H9 (cell line): ENCODE results near the gene ASS1. TPM values are rescaled to one million over a fixed set of nuclear protein-coding genes. Genes with fewer than 3 reads are reported as not detected.

Experiments used
- DNase-seq: peaks from one replicate; pipeline ENCODE4 v3.0.0-alpha.2; 2017
- H2AFZ ChIP-seq: one replicate; pipeline ENCODE4 v1.6.1; 2013; ENCODE audit warnings: mild to moderate bottlenecking, low read length, control low read depth, moderate library complexity
- H2AK5ac ChIP-seq: 2 replicates; pipeline ENCODE4 v1.6.1; 2013; ENCODE audit warnings: low read length, control low read depth, mixed read lengths; ENCODE audit not compliant: insufficient read length
- H2BK120ac ChIP-seq: one replicate; pipeline ENCODE4 v1.6.1; 2013; ENCODE audit warnings: low read depth, mild to moderate bottlenecking, low read length, control low read depth, inconsistent platforms; ENCODE audit not compliant: poor library complexity, severe bottlenecking
- H2BK12ac ChIP-seq: 2 replicates; pipeline ENCODE4 v1.6.1; 2013; ENCODE audit warnings: low read length, control low read depth, mixed read lengths, low read depth; ENCODE audit not compliant: insufficient read length
- H2BK15ac ChIP-seq: 2 replicates; pipeline ENCODE4 v1.6.1; 2013; ENCODE audit warnings: low read depth, low read length, control low read depth
- H2BK20ac ChIP-seq: one replicate; pipeline ENCODE4 v1.6.1; 2013; ENCODE audit warnings: low read depth, mild to moderate bottlenecking, low read length, control low read depth, inconsistent platforms; ENCODE audit not compliant: poor library complexity, severe bottlenecking
- H2BK5ac ChIP-seq: 2 replicates; pipeline ENCODE4 v1.6.1; 2013; ENCODE audit warnings: low read length, control low read depth, mixed read lengths; ENCODE audit not compliant: insufficient read length
- H3K14ac ChIP-seq: 2 replicates; pipeline ENCODE4 v1.6.1; 2013; ENCODE audit warnings: low read length, control low read depth; ENCODE audit not compliant: insufficient read depth
- H3K18ac ChIP-seq: 2 replicates; pipeline ENCODE4 v1.6.1; 2013; ENCODE audit warnings: low read depth, mild to moderate bottlenecking, mixed read lengths, low read length, control low read depth; ENCODE audit not compliant: insufficient read length
- H3K23ac ChIP-seq: 2 replicates; pipeline ENCODE4 v1.6.1; 2013; ENCODE audit warnings: low read length, control low read depth, mixed read lengths, low read depth; ENCODE audit not compliant: insufficient read length
- H3K23me2 ChIP-seq: 2 replicates; pipeline ENCODE4 v1.6.1; 2013; ENCODE audit warnings: low read depth, mild to moderate bottlenecking, mixed read lengths, low read length, control low read depth; ENCODE audit not compliant: insufficient read length, poor library complexity, severe bottlenecking
- H3K27ac ChIP-seq: 2 replicates; pipeline ENCODE4 v1.5.1; 2013; ENCODE audit warnings: low read length, control low read depth, mixed read lengths, low read depth; ENCODE audit not compliant: insufficient read length
- H3K27me3 ChIP-seq: 2 replicates; pipeline ENCODE4 v1.6.1; 2013; ENCODE audit warnings: low read length, control low read depth, inconsistent platforms; ENCODE audit not compliant: insufficient read depth
- H3K4ac ChIP-seq: 2 replicates; pipeline ENCODE4 v1.6.1; 2013; ENCODE audit warnings: low read depth, mild to moderate bottlenecking, control low read depth, inconsistent platforms, low read length, moderate library complexity
- H3K4me1 ChIP-seq: 2 replicates; pipeline ENCODE4 v1.6.1; 2013; ENCODE audit warnings: low read length, control low read depth, inconsistent platforms; ENCODE audit not compliant: insufficient read depth
- H3K4me2 ChIP-seq: 2 replicates; pipeline ENCODE4 v1.6.1; 2013; ENCODE audit warnings: low read length, control low read depth, mixed read lengths; ENCODE audit not compliant: insufficient read length, insufficient read depth
- H3K56ac ChIP-seq: 2 replicates; pipeline ENCODE4 v1.6.1; 2013; ENCODE audit warnings: low read depth, mild to moderate bottlenecking, mixed read lengths, low read length, control low read depth; ENCODE audit not compliant: insufficient read length
- H3K79me1 ChIP-seq: 2 replicates; pipeline ENCODE4 v1.6.1; 2013; ENCODE audit warnings: low read depth, mild to moderate bottlenecking, moderate library complexity, low read length, control low read depth, inconsistent platforms; ENCODE audit not compliant: insufficient read depth, poor library complexity, severe bottlenecking
- H3K79me2 ChIP-seq: 2 replicates; pipeline ENCODE4 v1.6.1; 2013; ENCODE audit warnings: low read length, control low read depth, inconsistent platforms; ENCODE audit not compliant: insufficient read depth
- H3K9ac ChIP-seq: 2 replicates; pipeline ENCODE4 v1.6.1; 2013; ENCODE audit warnings: low read length, control low read depth, mixed read lengths; ENCODE audit not compliant: insufficient read length; ENCODE audit errors: extremely low read depth
- H3K9me3 ChIP-seq: one replicate; pipeline ENCODE4 v1.6.1; 2013; ENCODE audit warnings: low read depth, low read length, inconsistent platforms; ENCODE audit not compliant: control insufficient read depth
- H3T11ph ChIP-seq: one replicate; pipeline ENCODE4 v1.6.1; 2013; ENCODE audit warnings: mild to moderate bottlenecking, low read length, control low read depth, inconsistent platforms
- H4K20me1 ChIP-seq: one replicate; pipeline ENCODE4 v1.6.1; 2013; ENCODE audit not compliant: control insufficient read depth, insufficient read length, insufficient read depth
- H4K5ac ChIP-seq: 2 replicates; pipeline ENCODE4 v1.6.1; 2013; ENCODE audit warnings: low read depth, mild to moderate bottlenecking, mixed read lengths, low read length, control low read depth; ENCODE audit not compliant: insufficient read length
- H4K8ac ChIP-seq: replicated peaks from 2 replicates; pipeline ENCODE4 v1.6.1; 2013; ENCODE audit warnings: low read length, control low read depth, mixed read lengths, low read depth; ENCODE audit not compliant: insufficient read length
- H4K91ac ChIP-seq: 2 replicates; pipeline ENCODE4 v1.6.1; 2013; ENCODE audit warnings: low read depth, mild to moderate bottlenecking, moderate library complexity, mixed read lengths, low read length, control low read depth; ENCODE audit not compliant: insufficient read length
- H3K27ac Mint-ChIP-seq, 3 experiments: 2 replicates in 2 of 3; 3 replicates in 1 of 3; pipeline ENCODE4 v1.8.0; 2020 to 2021; ENCODE audit warnings: mixed read lengths in 3 of 3, mild to moderate bottlenecking in 1 of 3, moderate library complexity in 1 of 3
- H3K27me3 Mint-ChIP-seq: 2 replicates; pipeline ENCODE4 v1.8.0; 2021; ENCODE audit warnings: low read depth, mild to moderate bottlenecking, moderate library complexity, mixed read lengths
- H3K36me3 Mint-ChIP-seq, 3 experiments: 2 replicates in 2 of 3; 3 replicates in 1 of 3; pipeline ENCODE4 v1.8.0; 2020 to 2021; ENCODE audit warnings: low read depth in 3 of 3, mixed read lengths in 3 of 3; ENCODE audit not compliant: insufficient read depth in 1 of 3
- H3K4me1 Mint-ChIP-seq, 2 experiments: 2 replicates each; pipeline ENCODE4 v1.8.0; 2020; ENCODE audit warnings: mixed read lengths in 2 of 2
- H3K4me3 Mint-ChIP-seq, 2 experiments: 2 replicates in 1 of 2; 3 replicates in 1 of 2; pipeline ENCODE4 v1.8.0; 2020 to 2021; ENCODE audit warnings: mild to moderate bottlenecking in 2 of 2, mixed read lengths in 2 of 2, moderate library complexity in 1 of 2
- H3K9me3 Mint-ChIP-seq, 2 experiments: 2 replicates in 1 of 2; 3 replicates in 1 of 2; pipeline ENCODE4 v1.8.0; 2020; ENCODE audit warnings: mild to moderate bottlenecking in 2 of 2, mixed read lengths in 2 of 2, moderate library complexity in 1 of 2
- WGBS: extraction: QIAGEN DNeasy Blood & Tissue Kit; methylation state at CpG from one replicate; pipeline ENCODE4 v1.1.7; 2013; ENCODE audit warnings: missing lambda C conversion rate, low lambda C conversion rate, mixed read lengths; ENCODE audit not compliant: insufficient read length; ENCODE audit errors: extremely low coverage; 5-methylcytosine and 5-hydroxymethylcytosine counted together
- total RNA-seq: library from RNA; stranded (reverse); gene quantifications from 2 replicates; pipeline ENCODE4 v1.2.1, GENCODE V29; 2021
- TF ChIP-seq, protein P1 (sequence below): fragments of 200-600 bp; sonication (generic); conservative IDR thresholded peaks from 3 replicates; pipeline ENCODE4 v1.8.0; 2021; ENCODE audit warnings: antibody characterized with exemption, mild to moderate bottlenecking

Gene ASS1
- total RNA-seq, 1 experiment from 2014 or later, result 118 TPM

GRCh38 chr9:130501639-130502038 lies 56.9 kb downstream of the ASS1 start:
- Histone ChIP-seq H3K79me2 (no peaks in the 10 kb centered on the region), H3K18ac (no peak overlapping the region), H2BK12ac (no peak overlapping the region), H3K23ac (no peak overlapping the region), H3K4me2 (no peak overlapping the region), H3K4ac (no peak overlapping the region), H4K20me1 (no peaks in the 10 kb centered on the region), H4K5ac (no peak overlapping the region), H4K8ac (no peak overlapping the region), H3K79me1 (no peaks in the 10 kb centered on the region), H3K23me2 (no peaks in the 10 kb centered on the region), H2BK15ac (no peak overlapping the region), H3T11ph (no peak overlapping the region), H3K4me1 (no peaks in the 10 kb centered on the region), H4K91ac (no peak overlapping the region), H2BK120ac (no peak overlapping the region), H3K27ac (no peak overlapping the region), H3K9ac (no peak overlapping the region), H3K27me3 (no peaks in the 10 kb centered on the region), H2BK20ac (no peak overlapping the region), H2BK5ac (no peak overlapping the region), H3K9me3 (no peaks in the 10 kb centered on the region), H2AK5ac (no peak overlapping the region), H3K14ac (no peak overlapping the region), H3K56ac (no peak overlapping the region), H2AFZ (no peak overlapping the region)
- no peak for DNase-seq
- no peak overlapping the region for H3K4me3 Mint-ChIP-seq
- H3K27ac Mint-ChIP-seq, result no peak overlapping the region
- no CpG with 5 or more reads among the region's 9 CpGs for WGBS
- H3K36me3 Mint-ChIP-seq, result peaks cover 4 to 42% (median 28%) of the 10 kb centered on the region in 3 experiments; a peak in 6 of 7 replicates
- peaks cover 9 to 16% of the 10 kb centered on the region in 2 experiments for H3K4me1 Mint-ChIP-seq
- H3K9me3 Mint-ChIP-seq, result no peaks in the 10 kb centered on the region
- peaks cover 2% of the 10 kb centered on the region; the same call in 1 of the 2 replicates for H3K27me3 Mint-ChIP-seq
- TF ChIP-seq, protein P1, sequence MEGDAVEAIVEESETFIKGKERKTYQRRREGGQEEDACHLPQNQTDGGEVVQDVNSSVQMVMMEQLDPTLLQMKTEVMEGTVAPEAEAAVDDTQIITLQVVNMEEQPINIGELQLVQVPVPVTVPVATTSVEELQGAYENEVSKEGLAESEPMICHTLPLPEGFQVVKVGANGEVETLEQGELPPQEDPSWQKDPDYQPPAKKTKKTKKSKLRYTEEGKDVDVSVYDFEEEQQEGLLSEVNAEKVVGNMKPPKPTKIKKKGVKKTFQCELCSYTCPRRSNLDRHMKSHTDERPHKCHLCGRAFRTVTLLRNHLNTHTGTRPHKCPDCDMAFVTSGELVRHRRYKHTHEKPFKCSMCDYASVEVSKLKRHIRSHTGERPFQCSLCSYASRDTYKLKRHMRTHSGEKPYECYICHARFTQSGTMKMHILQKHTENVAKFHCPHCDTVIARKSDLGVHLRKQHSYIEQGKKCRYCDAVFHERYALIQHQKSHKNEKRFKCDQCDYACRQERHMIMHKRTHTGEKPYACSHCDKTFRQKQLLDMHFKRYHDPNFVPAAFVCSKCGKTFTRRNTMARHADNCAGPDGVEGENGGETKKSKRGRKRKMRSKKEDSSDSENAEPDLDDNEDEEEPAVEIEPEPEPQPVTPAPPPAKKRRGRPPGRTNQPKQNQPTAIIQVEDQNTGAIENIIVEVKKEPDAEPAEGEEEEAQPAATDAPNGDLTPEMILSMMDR, result no peak
